ENCODE data around the gene TRIM63. TPM values are rescaled to one million over a fixed set of nuclear protein-coding genes. Genes with fewer than 3 reads are reported as not detected.
A peak's percentile ranks its signal among the peaks of the same experiment; 100 is the strongest.

TRIM63 gene
- polyA plus RNA-seq, 1 of the 3 experiments (the other 2 are of a cell fraction), result not detected

DNA sequence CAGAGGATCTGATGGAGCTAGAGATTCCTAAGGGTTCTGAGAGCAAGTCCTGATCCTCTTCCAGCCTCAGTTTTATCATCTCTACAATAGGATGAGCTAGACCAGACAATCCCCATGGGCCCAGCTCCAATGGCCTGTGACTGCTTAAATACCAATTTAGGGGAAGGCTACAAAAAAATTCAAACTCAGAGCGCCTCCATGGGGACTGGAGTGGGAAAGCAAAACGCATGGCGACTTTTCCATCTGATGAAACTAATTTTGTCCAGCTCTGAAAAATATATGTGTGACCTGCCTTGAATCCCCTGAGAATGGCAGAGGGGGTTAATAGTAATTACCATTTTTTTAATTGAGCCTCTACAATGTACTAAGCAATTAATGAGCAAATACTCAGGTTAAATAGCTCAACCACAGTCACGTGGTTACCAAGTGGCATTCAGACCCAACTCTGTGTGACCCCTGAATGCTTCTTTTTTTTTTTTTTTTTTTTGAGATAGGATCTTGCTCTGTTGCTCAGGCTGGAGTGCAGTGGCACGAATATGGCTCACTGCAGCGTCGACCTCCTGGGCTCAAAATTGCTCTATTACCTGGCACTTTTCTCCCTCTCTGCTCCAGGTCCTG, 37.5 kb downstream of the TRIM63 start:
- no peak overlapping the region for H3K27ac ChIP-seq (ENCODE audit: low read depth in 2 of 2, low read length in 1 of 2)
- no peaks in the 10 kb centered on the region for H3F3A ChIP-seq (replicated peaks; ENCODE audit: insufficient read depth)
- no peak overlapping the region for H3K4me3 ChIP-seq (ENCODE audit: low read depth in 2 of 2, low read length in 1 of 2)
- H3K36me3 ChIP-seq (replicated peaks in 1 of 2; ENCODE audit: control insufficient read depth in 1 of 2, insufficient read depth in 2 of 2, low read length in 1 of 2), result no peaks in the 10 kb centered on the region
- H3K9me2 ChIP-seq, result no peaks in the 10 kb centered on the region
- no peak for DNase-seq
- ChIA-PET POLR2A (no interaction called here), CTCF (interaction anchor here (0.9 to 1.3 kb wide), 4 partner anchors 10 to 211 kb away, joined by 3 to 5 read pairs (median 4); partner anchors contain the start of gene ZNF593)
- no peaks in the 10 kb centered on the region for H3K9me3 ChIP-seq
- TF ChIP-seq RAD21 (IDR thresholded peaks at IDR 0.05; ENCODE audit: low read length), result peak; percentile 38
- no peak for TF ChIP-seq YY1 (IDR thresholded peaks at IDR 0.05; ENCODE audit: low read depth)
- H3K4me1 ChIP-seq (ENCODE audit: control insufficient read depth in 1 of 2, insufficient read depth in 2 of 2, low read depth in 1 of 2, low read length in 1 of 2), result peaks cover 0 to 6% of the 10 kb centered on the region in 2 experiments; a peak in 1 of 4 replicates
- no peak overlapping the region for H2AFZ ChIP-seq (ENCODE audit: low read depth)
- H3K4me2 ChIP-seq, result no peak overlapping the region
- WGBS (ENCODE audit: low lambda C conversion rate), result 74% methylated on average over 7 of the region's 7 CpGs
- H3K27me3 ChIP-seq (ENCODE audit: insufficient read depth), result no peaks in the 10 kb centered on the region
- no peak overlapping the region for H3K9ac ChIP-seq
- H4K20me1 ChIP-seq (ENCODE audit: insufficient read depth), result no peaks in the 10 kb centered on the region
- H3K79me2 ChIP-seq (ENCODE audit: insufficient read depth), result no peaks in the 10 kb centered on the region

- WGBS (ENCODE audit: low lambda C conversion rate), result 81% methylated on average over 8 of the region's 15 CpGs
- H3K36me3 ChIP-seq (replicated peaks in 1 of 2; ENCODE audit: control insufficient read depth in 1 of 2, insufficient read depth in 2 of 2, low read length in 1 of 2), result no peaks in the 10 kb centered on the region
- no peaks in the 10 kb centered on the region for H3K27me3 ChIP-seq (ENCODE audit: insufficient read depth)
- no peak for DNase-seq
- no peaks in the 10 kb centered on the region; a peak in 1 of 4 replicates for H3K4me1 ChIP-seq (ENCODE audit: control insufficient read depth in 1 of 2, insufficient read depth in 2 of 2, low read depth in 1 of 2, low read length in 1 of 2)
- no peak overlapping the region for H2AFZ ChIP-seq (ENCODE audit: low read depth)
- no peak overlapping the region for H3K9ac ChIP-seq
- no peaks in the 10 kb centered on the region for H4K20me1 ChIP-seq (ENCODE audit: insufficient read depth)
- H3K9me2 ChIP-seq, result no peaks in the 10 kb centered on the region
- H3F3A ChIP-seq (replicated peaks; ENCODE audit: insufficient read depth), result no peaks in the 10 kb centered on the region
- POLR2A ChIA-PET, result no interaction called here
- TF ChIP-seq POLR2AphosphoS5 (IDR thresholded peaks at IDR 0.05; ENCODE audit: low read depth, low read length), result no peak
- TF ChIP-seq GABPA (IDR thresholded peaks at IDR 0.05; ENCODE audit: low read depth), result no peak
- TF ChIP-seq MAX (IDR thresholded peaks at IDR 0.05; ENCODE audit: low read depth), result no peak
- TF ChIP-seq NFIC (IDR thresholded peaks at IDR 0.05; ENCODE audit: borderline replicate concordance), result no peak
- no peak for TF ChIP-seq ZBTB33 (IDR thresholded peaks at IDR 0.05; ENCODE audit: borderline replicate concordance, low read depth)
- TF ChIP-seq USF2 (IDR thresholded peaks at IDR 0.05; ENCODE audit: borderline replicate concordance, low read depth, low read length), result no peak
- no peak for TF ChIP-seq TAF1 (IDR thresholded peaks at IDR 0.05; ENCODE audit: borderline replicate concordance, low read depth, low read length)
- no peak for TF ChIP-seq EP300 (IDR thresholded peaks at IDR 0.05; ENCODE audit: borderline replicate concordance in 1 of 2, low read depth in 1 of 2, low read length in 1 of 2)
- no peak for TF ChIP-seq RFX5 (IDR thresholded peaks at IDR 0.05; ENCODE audit: low read length)
- TF ChIP-seq RXRA (IDR thresholded peaks at IDR 0.05; ENCODE audit: borderline replicate concordance, low read depth), result no peak
- no peak for TF ChIP-seq TCF12 (IDR thresholded peaks at IDR 0.05)
- TF ChIP-seq, protein P1, sequence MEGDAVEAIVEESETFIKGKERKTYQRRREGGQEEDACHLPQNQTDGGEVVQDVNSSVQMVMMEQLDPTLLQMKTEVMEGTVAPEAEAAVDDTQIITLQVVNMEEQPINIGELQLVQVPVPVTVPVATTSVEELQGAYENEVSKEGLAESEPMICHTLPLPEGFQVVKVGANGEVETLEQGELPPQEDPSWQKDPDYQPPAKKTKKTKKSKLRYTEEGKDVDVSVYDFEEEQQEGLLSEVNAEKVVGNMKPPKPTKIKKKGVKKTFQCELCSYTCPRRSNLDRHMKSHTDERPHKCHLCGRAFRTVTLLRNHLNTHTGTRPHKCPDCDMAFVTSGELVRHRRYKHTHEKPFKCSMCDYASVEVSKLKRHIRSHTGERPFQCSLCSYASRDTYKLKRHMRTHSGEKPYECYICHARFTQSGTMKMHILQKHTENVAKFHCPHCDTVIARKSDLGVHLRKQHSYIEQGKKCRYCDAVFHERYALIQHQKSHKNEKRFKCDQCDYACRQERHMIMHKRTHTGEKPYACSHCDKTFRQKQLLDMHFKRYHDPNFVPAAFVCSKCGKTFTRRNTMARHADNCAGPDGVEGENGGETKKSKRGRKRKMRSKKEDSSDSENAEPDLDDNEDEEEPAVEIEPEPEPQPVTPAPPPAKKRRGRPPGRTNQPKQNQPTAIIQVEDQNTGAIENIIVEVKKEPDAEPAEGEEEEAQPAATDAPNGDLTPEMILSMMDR (IDR thresholded peaks at IDR 0.05), result no peak
- no peak for TF ChIP-seq JUND (IDR thresholded peaks at IDR 0.05)
- no peak for TF ChIP-seq GATA2 (CRISPR knock-in tag; IDR thresholded peaks at IDR 0.05)
- no peak for TF ChIP-seq NRF1 (IDR thresholded peaks at IDR 0.05; ENCODE audit: low read depth, low read length)
- TF ChIP-seq SMC3 (IDR thresholded peaks at IDR 0.05; ENCODE audit: low read depth, low read length), result no peak
- no peak for TF ChIP-seq SIN3A (IDR thresholded peaks at IDR 0.05; ENCODE audit: borderline replicate concordance, low read depth, low read length)
- no peak overlapping the region for H3K27ac ChIP-seq (ENCODE audit: low read depth in 2 of 2, low read length in 1 of 2)
- no peak overlapping the region for H3K4me2 ChIP-seq
- H3K4me3 ChIP-seq (ENCODE audit: low read depth in 2 of 2, low read length in 1 of 2), result no peak overlapping the region
- no peaks in the 10 kb centered on the region for H3K79me2 ChIP-seq (ENCODE audit: insufficient read depth)
- H3K9me3 ChIP-seq, result no peaks in the 10 kb centered on the region
- CTCF ChIA-PET, result interaction anchor here (0.9 to 1.3 kb wide), 3 partner anchors 134 to 211 kb away, joined by 3 to 5 read pairs (median 4); partner anchors contain the start of gene ZNF593
Measured at GRCh38 chr1:26029054-26029863, 38.2 kb downstream of the TRIM63 start.

Data from SK-N-SH (cell line).